Nephron (organoid): Measurements from ENCODE around the gene PRDM10.

Experiments used
- H3K27ac Mint-ChIP-seq, 3 experiments: 2 replicates each; pipeline ENCODE4 v1.8.0; 2020; ENCODE audit warnings: mixed read lengths in 3 of 3, mild to moderate bottlenecking in 2 of 3, moderate library complexity in 1 of 3
- H3K27me3 Mint-ChIP-seq: 2 replicates; pipeline ENCODE4 v1.8.0; 2021; ENCODE audit warnings: low read depth, mild to moderate bottlenecking, moderate library complexity, mixed read lengths
- H3K36me3 Mint-ChIP-seq: 2 replicates; pipeline ENCODE4 v1.8.0; 2020; ENCODE audit warnings: low read depth, mixed read lengths
- H3K4me1 Mint-ChIP-seq: 2 replicates; pipeline ENCODE4 v1.8.0; 2020; ENCODE audit warnings: mixed read lengths
- H3K4me3 Mint-ChIP-seq, 3 experiments: 2 replicates each; pipeline ENCODE4 v1.8.0; 2020; ENCODE audit warnings: mild to moderate bottlenecking in 3 of 3, mixed read lengths in 3 of 3, moderate library complexity in 2 of 3
- H3K9me3 Mint-ChIP-seq: 2 replicates; pipeline ENCODE4 v1.8.0; 2020; ENCODE audit warnings: mixed read lengths
- TF ChIP-seq, protein P1 (sequence below), 3 experiments: fragments of 200-600 bp; sonication (generic); IDR thresholded peaks; one replicate each; pipeline ENCODE4 v1.5.0; 2021; ENCODE audit warnings: antibody characterized with exemption in 3 of 3; ENCODE audit not compliant: unreplicated experiment in 3 of 3

Gene PRDM10

DNA sequence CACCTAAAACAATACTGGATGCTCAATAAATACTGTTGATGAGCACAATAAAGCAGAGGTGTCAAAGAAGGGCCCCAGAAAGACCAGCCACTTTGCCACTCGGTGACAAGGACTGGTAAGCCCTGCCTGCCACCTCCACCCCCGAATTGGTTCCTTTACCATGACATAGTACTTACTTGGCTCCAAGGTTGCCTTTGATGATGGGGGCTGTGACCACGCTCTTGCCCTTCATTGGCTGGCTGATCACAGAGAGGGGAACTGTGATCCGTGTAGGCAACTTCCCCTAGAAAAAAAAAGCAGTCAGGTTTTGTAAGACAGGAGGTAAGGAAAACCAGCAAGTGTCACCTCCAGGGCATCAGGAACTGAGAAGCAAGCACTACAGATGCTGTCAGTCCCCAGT is 136.9 kb downstream of the PRDM10 start:
- Mint-ChIP-seq H3K27me3 (no peaks in the 10 kb centered on the region), H3K4me3 (no peak overlapping the region), H3K9me3 (no peaks in the 10 kb centered on the region), H3K27ac (no peak overlapping the region), H3K36me3 (peaks cover 81% of the 10 kb centered on the region), H3K4me1 (peaks cover 11% of the 10 kb centered on the region)
- TF ChIP-seq, protein P1, sequence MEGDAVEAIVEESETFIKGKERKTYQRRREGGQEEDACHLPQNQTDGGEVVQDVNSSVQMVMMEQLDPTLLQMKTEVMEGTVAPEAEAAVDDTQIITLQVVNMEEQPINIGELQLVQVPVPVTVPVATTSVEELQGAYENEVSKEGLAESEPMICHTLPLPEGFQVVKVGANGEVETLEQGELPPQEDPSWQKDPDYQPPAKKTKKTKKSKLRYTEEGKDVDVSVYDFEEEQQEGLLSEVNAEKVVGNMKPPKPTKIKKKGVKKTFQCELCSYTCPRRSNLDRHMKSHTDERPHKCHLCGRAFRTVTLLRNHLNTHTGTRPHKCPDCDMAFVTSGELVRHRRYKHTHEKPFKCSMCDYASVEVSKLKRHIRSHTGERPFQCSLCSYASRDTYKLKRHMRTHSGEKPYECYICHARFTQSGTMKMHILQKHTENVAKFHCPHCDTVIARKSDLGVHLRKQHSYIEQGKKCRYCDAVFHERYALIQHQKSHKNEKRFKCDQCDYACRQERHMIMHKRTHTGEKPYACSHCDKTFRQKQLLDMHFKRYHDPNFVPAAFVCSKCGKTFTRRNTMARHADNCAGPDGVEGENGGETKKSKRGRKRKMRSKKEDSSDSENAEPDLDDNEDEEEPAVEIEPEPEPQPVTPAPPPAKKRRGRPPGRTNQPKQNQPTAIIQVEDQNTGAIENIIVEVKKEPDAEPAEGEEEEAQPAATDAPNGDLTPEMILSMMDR (IDR thresholded peaks at IDR 0.05; ENCODE audit: unreplicated experiment in 3 of 3): no peak

DNA sequence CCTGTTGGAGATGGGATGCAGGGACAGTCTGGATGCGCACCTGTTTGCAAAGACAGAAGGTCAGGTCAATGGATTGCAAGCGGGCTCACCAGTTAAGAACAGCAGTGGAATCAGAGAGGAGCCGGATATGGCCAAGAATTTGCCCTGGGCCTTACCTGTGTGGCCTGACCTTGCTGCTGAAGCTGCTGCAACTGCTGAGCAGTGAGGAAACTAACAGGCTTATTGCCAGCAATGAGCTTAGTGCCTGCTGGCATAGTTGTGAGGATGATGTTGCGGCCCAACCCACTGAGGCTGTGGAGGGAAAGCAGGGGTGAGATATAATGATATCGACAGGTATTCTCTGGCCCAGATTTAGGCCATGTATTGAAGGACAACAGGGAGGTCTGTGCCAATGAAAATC is 137.8 kb downstream of the PRDM10 start:
- Mint-ChIP-seq H3K4me3 (no peak overlapping the region), H3K4me1 (peaks cover 11% of the 10 kb centered on the region), H3K27ac (no peak overlapping the region), H3K9me3 (no peaks in the 10 kb centered on the region), H3K36me3 (peaks cover 82% of the 10 kb centered on the region), H3K27me3 (no peaks in the 10 kb centered on the region)
- TF ChIP-seq, protein P1 (IDR thresholded peaks at IDR 0.05; ENCODE audit: unreplicated experiment in 3 of 3): no peak

DNA sequence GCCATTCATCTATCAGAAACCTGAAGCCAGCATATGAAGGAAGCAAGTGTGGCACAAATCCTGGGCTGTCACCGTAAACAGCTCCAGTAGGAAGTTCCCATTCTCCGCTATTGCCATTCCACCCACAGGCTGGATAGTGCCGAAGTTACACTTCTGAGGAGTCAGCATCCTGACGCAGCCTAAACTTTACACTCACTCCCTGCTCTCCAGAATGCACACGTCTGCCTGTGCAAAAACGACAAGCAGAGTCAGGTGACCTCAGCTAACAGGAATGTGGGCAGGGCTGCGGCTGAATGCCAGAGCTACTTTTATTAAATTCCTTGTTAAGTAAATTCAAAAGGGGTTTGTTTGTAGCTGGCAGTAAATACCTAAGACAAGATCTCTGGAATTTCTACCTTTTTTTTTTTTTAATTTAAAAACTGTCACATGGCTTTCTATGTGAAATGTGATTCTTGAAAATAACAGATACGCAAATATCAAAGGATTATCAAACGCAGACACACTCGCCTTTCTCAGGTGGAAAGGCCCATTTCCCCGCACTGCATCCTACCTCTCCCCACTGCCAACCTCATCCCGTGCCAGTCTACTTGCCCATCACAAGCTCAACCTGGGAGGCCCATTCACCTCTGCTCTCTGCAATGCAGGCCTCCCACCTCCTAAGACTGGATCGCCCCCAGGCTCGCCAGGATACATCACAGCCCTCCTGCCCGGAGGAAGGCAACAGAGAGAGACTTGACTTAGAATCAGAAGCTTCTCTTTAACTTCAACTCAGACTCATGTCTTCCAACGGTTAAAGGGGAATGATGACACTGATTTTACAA is 140.7 kb downstream of the PRDM10 start:
- H3K27ac Mint-ChIP-seq: peak overlapping the region; percentile 86 to 96 (median 90)
- no peaks in the 10 kb centered on the region for H3K27me3 Mint-ChIP-seq
- H3K9me3 Mint-ChIP-seq: no peaks in the 10 kb centered on the region
- H3K36me3 Mint-ChIP-seq: peaks cover 67% of the 10 kb centered on the region
- TF ChIP-seq, protein P1 (IDR thresholded peaks at IDR 0.05; ENCODE audit: unreplicated experiment in 3 of 3): no peak
- peak overlapping the region in 2 of 3 experiments; percentile 5 to 28 for H3K4me3 Mint-ChIP-seq
- H3K4me1 Mint-ChIP-seq: peaks cover 11% of the 10 kb centered on the region

DNA sequence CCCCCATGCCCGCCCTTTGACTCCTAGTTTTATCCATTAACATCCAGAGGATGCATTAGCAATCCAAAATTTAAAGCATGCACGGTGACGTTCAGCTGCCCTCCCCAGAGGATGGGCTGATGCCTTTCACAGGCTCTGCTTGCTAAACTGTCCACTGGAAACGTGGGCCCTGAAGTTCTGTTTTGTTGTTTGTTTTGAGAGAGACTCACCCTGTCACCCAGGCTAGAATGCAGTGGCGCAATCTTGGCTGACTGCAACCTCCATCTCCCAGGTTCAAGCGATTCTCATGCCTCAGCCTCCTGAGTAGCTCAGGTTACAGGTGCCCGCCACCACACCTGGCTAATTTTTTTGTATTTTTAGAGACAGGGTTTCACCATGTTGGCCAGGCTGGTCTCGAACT is 146.6 kb downstream of the PRDM10 start:
- TF ChIP-seq, protein P1 (IDR thresholded peaks at IDR 0.05; ENCODE audit: unreplicated experiment in 3 of 3): no peak
- Mint-ChIP-seq H3K27ac (no peak overlapping the region), H3K27me3 (no peaks in the 10 kb centered on the region), H3K4me3 (no peak overlapping the region), H3K9me3 (no peaks in the 10 kb centered on the region), H3K36me3 (peaks cover 13% of the 10 kb centered on the region), H3K4me1 (no peaks in the 10 kb centered on the region)

DNA sequence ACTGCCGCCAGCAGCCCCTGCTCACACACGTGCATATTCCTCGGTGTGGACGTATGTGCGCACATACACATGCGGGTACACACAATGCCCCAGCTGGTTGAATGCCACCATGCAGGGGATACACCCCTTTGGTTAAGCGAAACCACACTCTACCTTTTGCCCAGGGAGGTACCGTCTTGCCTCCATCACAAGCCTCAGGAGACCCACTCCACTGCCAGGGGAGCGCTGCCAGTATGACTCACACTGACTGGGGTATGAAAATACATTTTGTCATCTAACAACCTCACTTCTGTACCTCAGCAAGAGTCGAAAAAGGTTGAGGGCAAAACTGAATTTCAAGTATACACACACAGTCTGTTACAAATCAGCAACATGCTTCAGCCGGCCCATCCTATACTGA is 147.5 kb downstream of the PRDM10 start:
- H3K36me3 Mint-ChIP-seq: peaks cover 9% of the 10 kb centered on the region
- H3K4me1 Mint-ChIP-seq: no peaks in the 10 kb centered on the region
- no peaks in the 10 kb centered on the region for H3K27me3 Mint-ChIP-seq
- TF ChIP-seq, protein P1 (IDR thresholded peaks at IDR 0.05; ENCODE audit: unreplicated experiment in 3 of 3): no peak
- H3K27ac Mint-ChIP-seq: no peak overlapping the region
- H3K4me3 Mint-ChIP-seq: no peak overlapping the region
- H3K9me3 Mint-ChIP-seq: no peaks in the 10 kb centered on the region
